Activated CD4-positive, alpha-beta T cell treated with anti-CD3 and anti-CD28 coated beads, Interleukin-2, amount 10 ng/mL, durations not matched to agents 24 days and 14 days (primary cell): ENCODE measurements around the gene JPH3. TPM values are rescaled to one million over a fixed set of nuclear protein-coding genes. Genes with fewer than 3 reads are reported as not detected.
"Not testable (repeated sequence)": the region's sequence is repeated elsewhere in the genome, so short reads cannot be mapped to it uniquely, and the experiment has no call there.

Experiments
- DNase-seq: peaks from one replicate; pipeline ENCODE4 v3.0.0; 2022
- H3K27ac Mint-ChIP-seq: one replicate; pipeline ENCODE4 v1.8.0; 2022; ENCODE audit warnings: mild to moderate bottlenecking, mixed read lengths
- H3K27me3 Mint-ChIP-seq: one replicate; pipeline ENCODE4 v1.8.0; 2022; ENCODE audit warnings: mixed read lengths
- H3K36me3 Mint-ChIP-seq: one replicate; pipeline ENCODE4 v1.8.0; 2022; ENCODE audit warnings: low read depth, mild to moderate bottlenecking, mixed read lengths
- H3K4me1 Mint-ChIP-seq: one replicate; pipeline ENCODE4 v1.8.0; 2021; ENCODE audit warnings: mixed read lengths
- H3K4me3 Mint-ChIP-seq: one replicate; pipeline ENCODE4 v1.8.0; 2022; ENCODE audit warnings: mild to moderate bottlenecking, moderate library complexity, mixed read lengths
- H3K9me3 Mint-ChIP-seq: one replicate; pipeline ENCODE4 v1.8.0; 2021; ENCODE audit warnings: mixed read lengths
- intact Hi-C: fragments of 100-400 bp; cut with micrococcal nuclease; formaldehyde crosslinking; loops from one replicate; pipeline ENCODE4 v1.15.1; 2023
- total RNA-seq: library from RNA; stranded (reverse); gene quantifications from 2 replicates; pipeline ENCODE4 v1.2.3, GENCODE V29; 2022

JPH3 gene
- total RNA-seq, 1 donor from 2014 or later = not detected

DNA sequence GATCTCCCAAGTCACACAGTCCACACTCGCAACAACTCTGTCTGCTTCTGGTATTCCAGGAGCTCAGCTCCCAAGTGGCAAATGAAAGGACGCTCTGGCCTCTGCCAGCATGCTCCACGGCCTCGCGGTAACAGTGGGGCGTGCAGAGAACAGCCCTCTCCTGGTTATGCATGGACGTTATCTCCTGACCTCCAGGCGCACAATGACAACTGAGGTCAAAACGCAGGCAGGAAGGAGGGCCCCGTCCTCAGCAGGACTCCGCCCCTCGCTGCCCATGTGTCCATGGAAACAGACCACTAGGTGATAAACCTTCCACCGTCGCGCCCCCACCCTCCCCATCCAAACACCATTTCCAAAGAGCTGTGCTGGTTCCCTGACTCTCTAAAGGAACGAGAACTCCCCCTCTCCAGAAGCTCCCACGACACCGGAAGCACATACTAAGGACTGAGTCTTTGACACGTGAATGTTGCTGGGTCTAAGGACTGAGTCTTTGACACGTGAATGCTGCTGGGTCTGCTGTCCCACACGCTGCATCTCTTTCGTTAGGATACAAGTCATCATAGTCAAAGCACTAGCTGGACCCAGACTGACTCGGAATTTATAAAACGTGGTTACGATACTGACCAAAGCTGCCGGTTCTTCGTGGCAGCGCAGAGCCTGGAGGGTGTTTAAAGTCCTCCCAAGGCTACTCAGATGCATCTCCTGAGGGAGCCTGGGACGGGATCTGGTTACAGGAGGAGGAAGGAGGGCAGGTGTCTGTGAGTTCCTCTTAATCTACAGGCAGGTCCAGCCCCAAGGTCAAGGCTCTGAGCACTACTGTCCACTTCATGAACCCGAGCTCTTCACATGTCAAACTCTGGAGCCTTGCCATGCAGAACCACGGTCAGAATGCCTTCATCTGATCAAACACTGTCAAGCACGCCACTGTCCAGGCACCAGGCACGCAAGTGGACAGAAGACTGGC lies 119.6 kb downstream of the JPH3 start:
- Mint-ChIP-seq H3K36me3 (peaks cover 45% of the 10 kb centered on the region), H3K27me3 (no peaks in the 10 kb centered on the region), H3K4me1 (peaks cover 9% of the 10 kb centered on the region), H3K27ac (no peak overlapping the region), H3K9me3 (no peaks in the 10 kb centered on the region), H3K4me3 (no peak overlapping the region)
- intact Hi-C loops = no loop called here
- no peak for DNase-seq

- Mint-ChIP-seq H3K27ac (no peak overlapping the region), H3K9me3 (no peaks in the 10 kb centered on the region), H3K36me3 (peaks cover 43% of the 10 kb centered on the region), H3K27me3 (no peaks in the 10 kb centered on the region), H3K4me1 (peaks cover 9% of the 10 kb centered on the region), H3K4me3 (no peak overlapping the region)
- no peak for DNase-seq
- intact Hi-C loops = no loop called here
Observed at GRCh38 chr16:87722590-87723225, 120.4 kb downstream of the JPH3 start.

- Mint-ChIP-seq H3K27ac (no peak overlapping the region), H3K9me3 (no peaks in the 10 kb centered on the region), H3K27me3 (no peaks in the 10 kb centered on the region), H3K4me3 (no peak overlapping the region), H3K4me1 (peaks cover 9% of the 10 kb centered on the region), H3K36me3 (peaks cover 45% of the 10 kb centered on the region)
- DNase-seq = no peak
- intact Hi-C loops = no loop called here
Observed at GRCh38 chr16:87723226-87723623, 120.9 kb downstream of the JPH3 start.

GRCh38 chr16:87724490-87725291 lies 122.4 kb downstream of the JPH3 start:
- no peak for DNase-seq
- H3K36me3 Mint-ChIP-seq = peaks cover 45% of the 10 kb centered on the region
- H3K27me3 Mint-ChIP-seq = no peaks in the 10 kb centered on the region
- H3K4me1 Mint-ChIP-seq = peaks cover 9% of the 10 kb centered on the region
- intact Hi-C loops = no loop called here
- no peaks in the 10 kb centered on the region for H3K9me3 Mint-ChIP-seq
- peak overlapping the region; percentile 42 for H3K27ac Mint-ChIP-seq
- H3K4me3 Mint-ChIP-seq = no peak overlapping the region

- H3K27ac Mint-ChIP-seq = no peak overlapping the region
- no peaks in the 10 kb centered on the region for H3K9me3 Mint-ChIP-seq
- H3K36me3 Mint-ChIP-seq = peaks cover 43% of the 10 kb centered on the region
- H3K4me1 Mint-ChIP-seq = peaks cover 9% of the 10 kb centered on the region
- intact Hi-C loops = no loop called here
- no peaks in the 10 kb centered on the region for H3K27me3 Mint-ChIP-seq
- H3K4me3 Mint-ChIP-seq = no peak overlapping the region
- no peak for DNase-seq
Observed at GRCh38 chr16:87725596-87726235, 123.4 kb downstream of the JPH3 start.

DNA sequence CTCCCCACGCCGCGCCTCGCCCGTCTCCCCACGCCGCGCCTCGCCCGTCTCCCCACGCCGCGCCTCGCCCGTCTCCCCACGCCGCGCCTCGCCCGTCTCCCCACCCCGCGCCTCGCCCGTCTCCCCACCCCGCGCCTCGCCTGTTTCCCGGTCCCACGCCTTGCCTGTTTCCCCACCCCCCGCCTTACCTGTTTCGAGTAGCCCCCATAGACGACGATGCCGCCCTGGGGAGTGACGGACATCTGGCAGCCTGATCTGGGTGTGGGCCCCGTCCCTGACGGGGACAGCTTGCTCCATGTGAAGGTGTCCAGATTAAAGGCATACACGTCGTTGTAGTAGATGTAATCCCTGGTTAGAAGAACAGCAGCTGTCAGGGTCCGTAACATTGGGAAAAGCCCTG lies 124.3 kb downstream of the JPH3 start:
- H3K4me1 Mint-ChIP-seq, H3K9me3 Mint-ChIP-seq, H3K27me3 Mint-ChIP-seq, H3K4me3 Mint-ChIP-seq, intact Hi-C loops, H3K27ac Mint-ChIP-seq, DNase-seq: not testable (repeated sequence)
- peaks cover 44% of the 10 kb centered on the region for H3K36me3 Mint-ChIP-seq

DNA sequence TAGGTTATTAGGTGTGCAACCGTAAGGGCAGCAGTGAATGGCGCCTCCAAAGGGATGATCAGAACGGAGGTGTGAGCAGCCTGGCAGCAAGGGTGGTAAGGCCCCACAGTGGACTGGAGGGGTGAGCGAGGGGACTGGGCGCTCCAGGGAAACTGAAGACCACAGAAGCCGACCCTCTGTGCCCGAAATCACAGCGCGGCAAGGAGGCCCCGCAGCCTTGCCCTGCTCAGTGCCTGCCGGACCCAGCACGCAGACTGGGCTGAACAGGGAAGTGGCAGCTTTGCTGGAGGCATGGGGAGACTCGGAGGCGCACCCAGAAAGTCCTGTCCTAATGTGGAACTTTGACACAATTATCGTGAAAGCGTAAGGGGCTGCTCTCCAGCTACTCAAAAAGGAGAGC lies 125.0 kb downstream of the JPH3 start:
- intact Hi-C loops = no loop called here
- H3K4me1 Mint-ChIP-seq = peaks cover 9% of the 10 kb centered on the region
- DNase-seq = no peak
- H3K27ac Mint-ChIP-seq = no peak overlapping the region
- no peaks in the 10 kb centered on the region for H3K9me3 Mint-ChIP-seq
- H3K27me3 Mint-ChIP-seq = no peaks in the 10 kb centered on the region
- H3K4me3 Mint-ChIP-seq = no peak overlapping the region
- H3K36me3 Mint-ChIP-seq = peaks cover 45% of the 10 kb centered on the region

DNA sequence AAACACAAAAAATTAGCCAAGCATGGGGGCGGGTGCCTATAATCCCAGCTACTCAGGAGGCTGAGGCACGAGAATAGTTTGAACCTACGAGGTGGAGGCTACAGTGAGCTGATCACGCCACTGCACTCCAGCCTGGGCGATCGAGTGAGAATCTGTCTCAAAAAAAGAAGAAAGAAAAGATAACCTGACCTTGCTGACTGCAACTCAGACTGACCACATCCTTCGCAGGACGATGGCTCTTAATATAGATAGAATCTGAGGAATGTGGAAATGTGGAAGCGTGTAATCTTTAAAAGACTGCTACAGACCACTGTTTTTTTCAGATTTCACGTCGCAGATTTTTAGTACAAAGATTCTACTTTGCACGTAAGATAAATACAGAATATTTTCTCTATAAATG lies 125.7 kb downstream of the JPH3 start:
- intact Hi-C loops = no loop called here
- Mint-ChIP-seq H3K4me3 (no peak overlapping the region), H3K4me1 (peaks cover 10% of the 10 kb centered on the region), H3K27me3 (no peaks in the 10 kb centered on the region), H3K27ac (no peak overlapping the region), H3K36me3 (peaks cover 43% of the 10 kb centered on the region), H3K9me3 (no peaks in the 10 kb centered on the region)
- DNase-seq = no peak

DNA sequence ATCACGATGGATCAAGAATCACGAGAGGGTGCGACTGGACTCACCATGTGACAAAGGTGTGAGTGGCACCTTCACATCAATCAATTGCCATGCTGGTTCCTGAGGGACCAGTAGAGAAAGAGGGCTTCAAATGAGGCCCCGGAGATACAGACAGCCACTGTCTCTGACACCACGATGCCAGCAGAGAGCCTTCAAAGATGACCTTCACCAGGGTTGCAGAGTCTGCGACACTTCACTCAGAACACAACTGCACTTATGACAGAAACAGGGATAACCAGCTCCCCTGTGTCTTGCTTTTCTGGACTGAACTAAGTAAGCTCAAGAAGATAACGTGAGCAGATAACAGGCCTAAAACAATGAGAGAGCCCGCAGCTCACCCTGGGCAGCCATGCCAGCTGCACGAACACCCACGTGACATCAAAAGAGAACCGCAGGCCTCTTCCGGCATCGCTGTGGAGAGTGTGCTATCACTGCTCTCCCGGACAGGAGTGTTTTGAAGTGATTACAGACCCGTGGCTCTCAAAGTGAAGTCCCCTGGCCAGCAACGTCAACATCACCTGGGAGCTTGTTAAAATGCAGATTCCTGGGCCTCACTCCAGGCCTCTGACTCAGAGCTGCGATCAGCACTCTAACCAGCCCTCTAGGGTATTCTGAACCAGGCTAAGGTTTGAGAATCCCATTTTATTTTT lies 127.1 kb downstream of the JPH3 start:
- H3K9me3 Mint-ChIP-seq = no peaks in the 10 kb centered on the region
- H3K4me1 Mint-ChIP-seq = peaks cover 12% of the 10 kb centered on the region
- H3K27ac Mint-ChIP-seq = no peak overlapping the region
- no peak overlapping the region for H3K4me3 Mint-ChIP-seq
- H3K36me3 Mint-ChIP-seq = peaks cover 38% of the 10 kb centered on the region
- DNase-seq = no peak
- H3K27me3 Mint-ChIP-seq = no peaks in the 10 kb centered on the region
- intact Hi-C loops = no loop called here

DNA sequence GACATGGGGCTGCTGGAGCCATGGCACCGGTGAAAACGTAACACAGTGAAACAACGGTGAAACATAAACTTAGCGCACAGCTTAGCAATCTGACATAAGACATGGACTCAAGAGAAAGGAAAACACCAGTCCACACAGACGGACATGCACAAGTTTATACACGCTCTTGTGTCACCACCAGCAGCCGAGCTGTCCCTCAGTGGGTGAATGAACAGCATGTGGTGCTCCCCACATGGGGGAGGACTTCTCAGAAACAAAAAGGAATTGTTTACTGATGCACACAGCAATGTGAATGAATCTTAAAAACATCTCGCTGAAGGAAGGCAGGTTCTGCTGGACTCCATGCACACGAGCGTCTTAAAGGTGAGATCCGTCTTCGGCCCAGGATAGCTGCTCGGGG lies 129.3 kb downstream of the JPH3 start:
- Mint-ChIP-seq H3K27me3 (no peaks in the 10 kb centered on the region), H3K27ac (no peak overlapping the region), H3K36me3 (peaks cover 37% of the 10 kb centered on the region), H3K4me3 (no peak overlapping the region), H3K4me1 (peaks cover 9% of the 10 kb centered on the region), H3K9me3 (no peaks in the 10 kb centered on the region)
- DNase-seq = no peak
- intact Hi-C loops = no loop called here

- no peaks in the 10 kb centered on the region for H3K27me3 Mint-ChIP-seq
- peaks cover 9% of the 10 kb centered on the region for H3K4me1 Mint-ChIP-seq
- no peak overlapping the region for H3K27ac Mint-ChIP-seq
- intact Hi-C loops = no loop called here
- no peak for DNase-seq
- H3K36me3 Mint-ChIP-seq = peaks cover 32% of the 10 kb centered on the region
- H3K4me3 Mint-ChIP-seq = no peak overlapping the region
- no peaks in the 10 kb centered on the region for H3K9me3 Mint-ChIP-seq
Observed at GRCh38 chr16:87733190-87733589, 130.9 kb downstream of the JPH3 start.

DNA sequence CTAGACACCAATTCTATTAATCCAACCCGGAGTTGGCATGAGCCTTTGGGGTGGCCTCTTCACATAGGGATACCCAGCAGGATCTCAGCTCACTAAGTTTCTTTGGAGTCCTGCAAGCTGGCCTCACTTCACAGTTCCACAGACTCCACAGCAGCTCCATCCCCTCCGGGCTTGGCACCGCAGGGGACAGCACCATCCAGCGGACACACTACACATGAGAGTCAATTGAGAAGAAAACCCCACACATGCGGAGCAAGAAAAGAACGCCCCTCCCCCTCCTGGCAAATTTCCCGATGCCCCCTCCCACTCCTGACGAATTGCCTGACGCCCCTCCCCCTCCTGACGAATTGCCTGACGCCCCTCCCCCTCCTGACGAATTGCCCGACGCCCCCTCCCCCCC lies 132.3 kb downstream of the JPH3 start:
- intact Hi-C loops = no loop called here
- no peaks in the 10 kb centered on the region for H3K27me3 Mint-ChIP-seq
- H3K27ac Mint-ChIP-seq = no peak overlapping the region

More for the DNA sequence above, 132.3 kb downstream of the JPH3 start:
- Mint-ChIP-seq H3K36me3 (peaks cover 23% of the 10 kb centered on the region), H3K4me3 (no peak overlapping the region), H3K4me1 (peaks cover 9% of the 10 kb centered on the region), H3K9me3 (no peaks in the 10 kb centered on the region)
- DNase-seq = no peak
